Esophagus muscularis mucosa (tissue), 4 donors: ENCODE measurements around the gene MB21D2. TPM values are rescaled to one million over a fixed set of nuclear protein-coding genes. Genes with fewer than 3 reads are reported as not detected.
A peak's percentile ranks its signal among the peaks of the same experiment; 100 is the strongest.

ENCODE experiments used
- DNase-seq: peaks from one replicate; pipeline ENCODE4 v3.0.0-alpha.2; 2017; ENCODE audit errors: extremely low spot score
- H3K27ac ChIP-seq, 4 donors: fragments of 200-600 bp; sonication (generic); replicated peaks in 1 of 4; 1 replicate in 3 of 4; 2 replicates in 1 of 4; pipeline ENCODE4 v1.5.1; 2016 to 2019; ENCODE audit warnings: mild to moderate bottlenecking in 1 of 4
- H3K27me3 ChIP-seq, 4 donors: fragments of 200-600 bp; sonication (generic); one replicate each; pipeline versions ENCODE4 v1.5.1 to v1.6.0; 2016 to 2019
- H3K36me3 ChIP-seq, 4 donors: fragments of 200-600 bp; sonication (generic); one replicate each; pipeline ENCODE4 v1.5.1; 2016 to 2019
- H3K4me1 ChIP-seq, 4 donors: fragments of 200-600 bp; sonication (generic); one replicate each; pipeline ENCODE4 v1.5.1; 2016 to 2019
- H3K4me3 ChIP-seq, 4 donors: fragments of 200-600 bp; sonication (generic); 1 replicate in 2 of 4; 2 replicates in 2 of 4; pipeline ENCODE4 v1.5.1; 2016 to 2019; ENCODE audit warnings: mild to moderate bottlenecking in 4 of 4, moderate library complexity in 1 of 4
- H3K9me3 ChIP-seq, 4 donors: fragments of 200-600 bp; sonication (generic); 1 replicate in 3 of 4; 2 replicates in 1 of 4; pipeline ENCODE4 v1.5.1; 2016 to 2019
- EP300 ChIP-seq: sonication (generic); formaldehyde crosslinking; IDR thresholded peaks from one replicate; pipeline ENCODE4 v1.6.1; 2017; ENCODE audit warnings: antibody characterized with exemption
- POLR2A ChIP-seq: fragments of 450-650 bp; IDR thresholded peaks from one replicate; pipeline ENCODE4 v1.6.1; 2017; ENCODE audit warnings: antibody characterized with exemption, moderate library complexity, mild to moderate bottlenecking, low read depth
- POLR2AphosphoS5 ChIP-seq, 2 donors: sonication (generic); formaldehyde crosslinking; IDR thresholded peaks; one replicate each; pipeline ENCODE4 v1.6.1; 2017; ENCODE audit warnings: antibody characterized with exemption in 2 of 2
- WGBS: methylation state at CpG from one replicate; pipeline ENCODE4 v1.1.5; 2018; 5-methylcytosine and 5-hydroxymethylcytosine counted together
- intact Hi-C: fragments of 100-400 bp; cut with DNase I; formaldehyde crosslinking; loops from one replicate; pipeline ENCODE4 v1.15.1; 2023
- total RNA-seq, 4 donors: library from RNA; depleted of rRNA; stranded (reverse); fragments of >200 nt; gene quantifications; one replicate each; pipeline versions ENCODE4 v1.1.0 to v1.2.1, GENCODE V29; 2016
- TF ChIP-seq, protein P1 (sequence below), 3 experiments: fragments of 200-600 bp in 2 of 3; fragments of 450-650 bp in 1 of 3; sonication (generic) in 2 of 3; IDR thresholded peaks; one replicate each; pipeline ENCODE4 v1.5.1; 2017 to 2019; ENCODE audit warnings: antibody characterized with exemption in 3 of 3, mild to moderate bottlenecking in 2 of 3, moderate library complexity in 1 of 3

MB21D2 gene
- total RNA-seq, 4 donors from 2014 or later, result 5.4 to 11.5 (median 8.2) TPM

DNA sequence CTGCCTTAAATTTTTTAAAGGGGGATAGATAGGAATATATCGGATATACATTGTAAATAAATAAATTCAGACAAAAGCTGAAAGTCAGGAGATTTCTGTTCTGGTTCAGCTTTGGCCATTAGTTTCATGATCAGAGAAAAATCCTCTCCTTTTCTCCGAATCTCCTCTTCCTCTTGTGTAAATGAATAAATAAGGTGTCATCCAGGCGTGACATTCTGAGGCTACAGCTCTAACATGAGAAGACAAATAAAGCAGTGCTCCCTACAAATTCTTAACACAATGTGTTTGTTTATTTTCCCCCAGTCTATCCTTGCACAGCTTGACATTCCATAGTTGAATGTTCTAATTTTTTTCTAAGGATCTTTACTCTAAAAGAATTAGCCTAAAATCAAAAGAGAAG is 9.4 kb upstream of the MB21D2 start:
- intact Hi-C loops, result no loop called here
- TF ChIP-seq, protein P1, sequence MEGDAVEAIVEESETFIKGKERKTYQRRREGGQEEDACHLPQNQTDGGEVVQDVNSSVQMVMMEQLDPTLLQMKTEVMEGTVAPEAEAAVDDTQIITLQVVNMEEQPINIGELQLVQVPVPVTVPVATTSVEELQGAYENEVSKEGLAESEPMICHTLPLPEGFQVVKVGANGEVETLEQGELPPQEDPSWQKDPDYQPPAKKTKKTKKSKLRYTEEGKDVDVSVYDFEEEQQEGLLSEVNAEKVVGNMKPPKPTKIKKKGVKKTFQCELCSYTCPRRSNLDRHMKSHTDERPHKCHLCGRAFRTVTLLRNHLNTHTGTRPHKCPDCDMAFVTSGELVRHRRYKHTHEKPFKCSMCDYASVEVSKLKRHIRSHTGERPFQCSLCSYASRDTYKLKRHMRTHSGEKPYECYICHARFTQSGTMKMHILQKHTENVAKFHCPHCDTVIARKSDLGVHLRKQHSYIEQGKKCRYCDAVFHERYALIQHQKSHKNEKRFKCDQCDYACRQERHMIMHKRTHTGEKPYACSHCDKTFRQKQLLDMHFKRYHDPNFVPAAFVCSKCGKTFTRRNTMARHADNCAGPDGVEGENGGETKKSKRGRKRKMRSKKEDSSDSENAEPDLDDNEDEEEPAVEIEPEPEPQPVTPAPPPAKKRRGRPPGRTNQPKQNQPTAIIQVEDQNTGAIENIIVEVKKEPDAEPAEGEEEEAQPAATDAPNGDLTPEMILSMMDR (IDR thresholded peaks at IDR 0.05), result no peak
- TF ChIP-seq POLR2AphosphoS5 (IDR thresholded peaks at IDR 0.05) (no peak), POLR2A (no peak), EP300 (no peak)
- Histone ChIP-seq H3K27ac (no peak overlapping the region), H3K27me3 (no peaks in the 10 kb centered on the region), H3K36me3 (no peaks in the 10 kb centered on the region), H3K4me1 (peaks cover 3 to 16% (median 8%) of the 10 kb centered on the region in 4 donors), H3K4me3 (no peak overlapping the region), H3K9me3 (no peaks in the 10 kb centered on the region)
- WGBS, result 90% methylated on average over 3 of the region's 3 CpGs
- DNase-seq, result no peak

DNA sequence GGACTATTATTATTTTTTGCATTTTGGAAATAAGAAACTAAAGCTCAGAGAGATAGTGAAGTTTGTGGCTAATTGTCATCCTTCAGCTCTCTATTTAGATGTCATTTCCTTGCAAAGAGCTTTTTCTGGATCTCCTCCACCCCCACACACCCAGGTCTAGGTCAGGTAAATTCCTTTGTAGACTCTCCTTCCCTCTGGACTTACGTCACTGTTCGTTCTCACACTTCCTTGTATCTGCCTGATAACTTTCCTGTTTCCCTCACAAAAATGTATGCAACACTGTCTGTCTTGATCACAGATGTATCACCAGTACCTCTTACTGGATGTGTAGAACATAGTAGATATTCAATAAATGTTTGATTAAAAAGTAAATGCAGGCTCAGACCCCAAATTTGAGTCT is 6.1 kb upstream of the MB21D2 start:
- H3K4me1 ChIP-seq, result peaks cover 9 to 29% (median 22%) of the 10 kb centered on the region in 4 donors
- no peaks in the 10 kb centered on the region for H3K27me3 ChIP-seq
- no peak overlapping the region for H3K27ac ChIP-seq
- TF ChIP-seq, protein P1 (IDR thresholded peaks at IDR 0.05), result no peak
- TF ChIP-seq POLR2AphosphoS5 (IDR thresholded peaks at IDR 0.05) (no peak), POLR2A (no peak), EP300 (no peak)
- H3K4me3 ChIP-seq, result no peak overlapping the region
- H3K36me3 ChIP-seq, result no peaks in the 10 kb centered on the region
- no peak for DNase-seq
- no peaks in the 10 kb centered on the region for H3K9me3 ChIP-seq
- intact Hi-C loops, result no loop called here
- WGBS, result 80% methylated on average over 2 of the region's 2 CpGs

DNA sequence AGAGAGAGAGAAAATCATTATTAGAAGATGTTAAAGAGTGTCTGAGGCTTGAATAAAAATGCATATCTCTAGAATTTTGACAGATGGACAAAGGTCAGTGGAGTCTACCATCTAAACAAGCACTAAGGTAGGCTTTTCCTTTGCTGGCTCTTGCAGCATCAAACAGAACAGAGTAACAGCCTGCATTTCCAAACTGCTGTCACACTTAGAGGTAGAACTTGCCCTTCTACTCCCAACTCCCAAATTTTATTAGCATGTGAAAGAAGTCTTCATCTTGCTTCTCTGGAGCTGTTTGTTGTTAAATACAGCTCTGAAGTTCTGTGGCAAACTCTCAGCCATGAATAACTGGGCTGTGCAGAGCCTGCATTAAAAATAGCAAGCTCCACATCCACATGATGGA is 4.1 kb upstream of the MB21D2 start:
- Histone ChIP-seq H3K4me1 (peaks cover 13 to 35% (median 26%) of the 10 kb centered on the region in 4 donors), H3K4me3 (no peak overlapping the region), H3K9me3 (no peaks in the 10 kb centered on the region), H3K36me3 (no peaks in the 10 kb centered on the region), H3K27me3 (no peaks in the 10 kb centered on the region), H3K27ac (peak overlapping the region; percentile 9 to 47 (median 20))
- intact Hi-C loops, result no loop called here
- TF ChIP-seq, protein P1 (IDR thresholded peaks at IDR 0.05), result no peak
- TF ChIP-seq EP300 (no peak), POLR2A (no peak), POLR2AphosphoS5 (IDR thresholded peaks at IDR 0.05) (no peak)
- no peak for DNase-seq

DNA sequence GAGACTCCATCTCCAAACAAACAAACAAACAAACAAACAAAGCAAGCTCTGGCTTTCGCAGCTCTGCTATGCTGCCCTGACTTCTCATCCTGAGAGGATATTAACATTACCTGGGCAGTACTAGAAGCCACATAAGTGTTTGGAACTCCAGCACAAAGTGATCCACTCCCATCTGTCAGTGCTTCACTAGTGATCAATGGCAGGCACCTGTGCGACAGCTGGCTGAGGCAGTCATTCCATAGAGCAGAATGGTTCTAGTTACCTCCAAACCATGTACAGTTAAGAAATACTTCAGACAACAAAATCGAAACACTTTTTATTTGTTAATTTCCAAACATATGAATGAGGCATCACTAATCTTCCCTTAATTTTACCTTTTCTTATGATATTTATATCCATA is 2.8 kb upstream of the MB21D2 start:
- Histone ChIP-seq H3K4me1 (peaks cover 22 to 48% (median 36%) of the 10 kb centered on the region in 4 donors), H3K27me3 (no peaks in the 10 kb centered on the region), H3K9me3 (no peaks in the 10 kb centered on the region), H3K36me3 (no peaks in the 10 kb centered on the region), H3K4me3 (no peak overlapping the region), H3K27ac (no peak overlapping the region)
- WGBS, result 98% methylated on average over 3 of the region's 3 CpGs
- DNase-seq, result no peak
- intact Hi-C loops, result no loop called here
- TF ChIP-seq POLR2AphosphoS5 (IDR thresholded peaks at IDR 0.05) (no peak), POLR2A (no peak), EP300 (no peak)
- TF ChIP-seq, protein P1 (IDR thresholded peaks at IDR 0.05), result no peak

DNA sequence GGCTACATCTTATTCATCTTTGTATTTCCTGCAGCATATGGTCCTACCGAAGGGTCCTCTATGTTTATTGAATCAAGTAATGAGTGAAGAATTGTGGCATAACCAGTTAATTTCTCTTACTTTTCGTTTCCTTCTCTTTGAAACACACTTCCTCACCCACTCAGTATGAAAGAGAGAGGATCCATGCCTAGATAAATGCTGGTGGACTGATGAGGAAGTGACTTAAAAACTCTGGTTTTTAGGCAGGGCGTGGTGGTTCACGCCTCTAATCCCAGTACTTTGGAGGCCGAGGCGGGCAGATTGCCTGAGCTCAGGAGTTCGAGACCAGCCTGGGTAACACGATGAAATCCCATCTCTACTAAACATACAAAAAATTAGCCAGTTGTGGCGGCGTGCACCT is 2.2 kb upstream of the MB21D2 start:
- WGBS, result 75% methylated on average over 10 of the region's 10 CpGs
- Histone ChIP-seq H3K4me1 (peaks cover 27 to 53% (median 41%) of the 10 kb centered on the region in 4 donors), H3K4me3 (no peak overlapping the region), H3K36me3 (no peaks in the 10 kb centered on the region), H3K9me3 (no peaks in the 10 kb centered on the region), H3K27me3 (no peaks in the 10 kb centered on the region), H3K27ac (no peak overlapping the region)
- TF ChIP-seq, protein P1 (IDR thresholded peaks at IDR 0.05), result no peak
- TF ChIP-seq EP300 (no peak), POLR2A (no peak), POLR2AphosphoS5 (IDR thresholded peaks at IDR 0.05) (no peak)
- intact Hi-C loops, result loop anchor here (5.0 kb wide), 2 partner anchors 88 to 122 kb away; no protein-coding TSS in a partner anchor
- DNase-seq, result no peak
